AG08395 (cell line): ENCODE results near the gene FXYD5.
A peak's percentile ranks its signal among the peaks of the same experiment; 100 is the strongest.

Experiments
- DNase-seq: peaks from one replicate; pipeline ENCODE4 v3.0.0; 2012; ENCODE audit warnings: mixed read lengths, low spot score

The FXYD5 gene

GRCh38 chr19:35212241-35212640, 57.7 kb downstream of the FXYD5 start:
- DNase-seq: no peak

- peak; percentile 56 for DNase-seq
Measured at GRCh38 chr19:35213663-35214632, 59.4 kb downstream of the FXYD5 start.

DNA sequence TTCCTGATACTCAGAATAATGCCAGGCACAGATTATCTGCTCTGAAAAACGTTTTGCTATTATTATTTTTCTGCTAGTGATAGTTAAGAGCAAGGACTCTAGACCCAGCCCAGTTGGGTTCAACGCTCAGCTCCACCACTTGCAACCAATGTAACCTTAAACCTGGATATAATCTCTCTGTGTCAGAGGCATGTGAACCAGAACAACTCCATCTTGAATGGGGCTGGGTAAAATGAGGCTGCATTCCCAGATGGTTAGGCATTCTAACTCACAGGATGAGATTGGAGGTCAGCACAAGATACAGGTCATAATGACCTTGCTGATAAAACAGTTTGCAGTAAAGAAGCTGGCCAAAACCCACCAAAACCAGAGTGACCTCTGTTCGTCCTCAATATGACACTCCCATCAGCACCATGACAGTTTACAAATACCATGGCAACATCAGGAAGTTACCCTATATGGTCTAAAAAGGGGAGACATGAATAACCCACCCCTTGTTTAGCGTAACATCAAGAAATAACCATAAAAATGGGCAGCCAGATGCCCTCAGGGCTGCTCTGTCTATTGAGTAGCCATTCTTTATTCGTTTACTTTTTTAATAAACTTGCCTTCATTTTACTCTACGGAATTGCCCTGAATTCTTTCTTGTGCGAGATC, 60.4 kb downstream of the FXYD5 start:
- DNase-seq: no peak

GRCh38 chr19:35216016-35216832, 61.7 kb downstream of the FXYD5 start:
- DNase-seq: peak; percentile 41

- DNase-seq: no peak
Measured at GRCh38 chr19:35216833-35217648, 62.5 kb downstream of the FXYD5 start.

DNA sequence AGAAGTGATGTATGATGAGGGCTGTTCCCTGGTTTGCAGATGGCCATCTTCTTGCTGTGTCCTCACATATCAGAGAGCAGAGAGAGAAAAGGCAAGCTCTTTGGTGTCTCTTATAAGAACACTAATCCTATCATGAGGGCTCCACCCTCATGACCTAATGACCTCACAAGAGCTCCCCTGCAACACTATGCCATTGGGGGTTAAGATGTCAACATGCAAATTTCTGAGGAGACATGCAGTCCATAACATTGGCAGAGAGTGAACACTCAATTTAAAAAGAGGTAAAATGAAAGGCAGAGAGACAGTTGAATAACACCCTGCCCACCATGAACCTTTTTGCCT, 63.1 kb downstream of the FXYD5 start:
- no peak for DNase-seq

GRCh38 chr19:35219008-35219407, 64.5 kb downstream of the FXYD5 start:
- DNase-seq: no peak
